Activated gamma-delta T cell (primary cell): ENCODE results near the gene AGPAT1.

ENCODE experiments used
- DNase-seq: peaks from one replicate; lab custom pipeline; 2025; lab: John Stamatoyannopoulos, UW

Gene AGPAT1

GRCh38 chr6:32168807-32169591 lies 6.9 kb downstream of the AGPAT1 start:
- DNase-seq = no peak

- DNase-seq = no peak
These were observed 7.5 kb downstream of the AGPAT1 start for GRCh38 chr6:32168350-32168749.

- no peak for DNase-seq
These were observed 8.1 kb downstream of the AGPAT1 start for GRCh38 chr6:32167761-32168262.

GRCh38 chr6:32167154-32167760 lies 8.6 kb downstream of the AGPAT1 start:
- no peak for DNase-seq

- no peak for DNase-seq
These were observed 9.3 kb downstream of the AGPAT1 start for GRCh38 chr6:32166411-32167061.

GRCh38 chr6:32164295-32164694 lies 11.6 kb downstream of the AGPAT1 start, which contains the start of gene EGFL8:
EGFL8 (plus strand) TSS chr6:32164595; CDS start chr6:32166166, 1,571 bp downstream.
- DNase-seq = no peak

- no peak for DNase-seq
These were observed 12.2 kb downstream of the AGPAT1 start for GRCh38 chr6:32163559-32164258.

GRCh38 chr6:32158052-32158451 lies 17.8 kb downstream of the AGPAT1 start:
- DNase-seq = no peak

GRCh38 chr6:32156891-32157290 lies 19.0 kb downstream of the AGPAT1 start:
- DNase-seq = no peak

- DNase-seq = no peak
These were observed 21.2 kb downstream of the AGPAT1 start for GRCh38 chr6:32154514-32155161.

GRCh38 chr6:32153564-32154513 lies 22.0 kb downstream of the AGPAT1 start, which contains the start of gene PPT2:
PPT2 (plus strand) TSS chr6:32154141; CDS start chr6:32154595, 454 bp downstream.
- DNase-seq = peak; percentile 52

- no peak for DNase-seq
These were observed 22.9 kb downstream of the AGPAT1 start for GRCh38 chr6:32152769-32153563.

- no peak for DNase-seq
These were observed 23.8 kb downstream of the AGPAT1 start, which contains the start of gene PRRT1 for GRCh38 chr6:32151863-32152768. PRRT1 (minus strand) TSS chr6:32151939; CDS start chr6:32151827, 112 bp downstream.

GRCh38 chr6:32151181-32151862 lies 24.6 kb downstream of the AGPAT1 start:
- no peak for DNase-seq

- no peak for DNase-seq
These were observed 25.7 kb downstream of the AGPAT1 start for GRCh38 chr6:32149932-32150870.

GRCh38 chr6:32149092-32149755 lies 26.7 kb downstream of the AGPAT1 start:
- no peak for DNase-seq
